ENCODE results near the gene PPP4R3A. TPM values are rescaled to one million over a fixed set of nuclear protein-coding genes. Genes with fewer than 3 reads are reported as not detected.

PPP4R3A gene
- total RNA-seq, 1 experiment from 2014 or later, result 124 TPM

DNA sequence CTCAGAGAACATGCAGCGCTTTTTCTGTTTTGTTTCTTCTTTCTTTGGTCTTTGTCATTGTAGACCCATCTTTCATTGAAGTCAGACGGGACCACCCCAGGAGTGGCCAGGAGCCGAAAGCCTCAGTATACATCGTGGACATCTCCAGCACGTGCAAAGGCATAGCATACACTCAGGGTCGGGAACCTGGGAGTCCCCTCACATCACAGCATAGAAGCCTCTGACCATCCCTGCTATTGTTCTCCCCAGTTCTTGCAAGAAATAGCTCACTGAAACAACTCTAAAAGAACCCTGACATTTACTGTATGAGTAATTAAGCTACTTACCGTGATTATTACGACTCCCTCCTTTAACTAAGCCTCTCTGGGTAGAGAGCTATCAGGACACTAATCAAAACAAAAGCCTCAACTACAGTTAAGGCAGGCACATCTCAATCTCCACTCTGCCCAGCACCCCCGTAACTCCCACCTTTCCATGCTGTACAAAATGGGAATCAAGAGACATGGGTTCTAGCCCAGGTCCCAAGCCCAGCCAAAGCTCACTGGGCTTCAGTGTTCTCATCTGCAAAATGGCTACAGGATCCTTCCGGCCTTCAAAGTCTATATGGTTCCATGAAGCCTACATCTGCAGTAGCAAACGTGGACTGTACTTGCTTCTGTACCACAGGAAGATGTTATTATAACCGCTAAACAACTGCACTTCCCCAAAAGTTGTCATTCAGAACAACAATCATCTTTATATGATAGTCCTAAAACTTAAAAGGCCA is 99.2 kb downstream of the PPP4R3A start (continued):
- no peak for TF ChIP-seq GTF2I (CRISPR knock-in tag; conservative IDR thresholded peaks at IDR 0.05)
- TF ChIP-seq NR3C1 (CRISPR knock-in tag; conservative IDR thresholded peaks at IDR 0.05; ENCODE audit: low read depth), result no peak
- no peak for TF ChIP-seq IRF1 (CRISPR knock-in tag; IDR thresholded peaks at IDR 0.05)
- no peak for TF ChIP-seq SMAD3 (CRISPR knock-in tag; IDR thresholded peaks at IDR 0.05; ENCODE audit: borderline replicate concordance)
- TF ChIP-seq SMAD4 (CRISPR knock-in tag; IDR thresholded peaks at IDR 0.05), result no peak

DNA sequence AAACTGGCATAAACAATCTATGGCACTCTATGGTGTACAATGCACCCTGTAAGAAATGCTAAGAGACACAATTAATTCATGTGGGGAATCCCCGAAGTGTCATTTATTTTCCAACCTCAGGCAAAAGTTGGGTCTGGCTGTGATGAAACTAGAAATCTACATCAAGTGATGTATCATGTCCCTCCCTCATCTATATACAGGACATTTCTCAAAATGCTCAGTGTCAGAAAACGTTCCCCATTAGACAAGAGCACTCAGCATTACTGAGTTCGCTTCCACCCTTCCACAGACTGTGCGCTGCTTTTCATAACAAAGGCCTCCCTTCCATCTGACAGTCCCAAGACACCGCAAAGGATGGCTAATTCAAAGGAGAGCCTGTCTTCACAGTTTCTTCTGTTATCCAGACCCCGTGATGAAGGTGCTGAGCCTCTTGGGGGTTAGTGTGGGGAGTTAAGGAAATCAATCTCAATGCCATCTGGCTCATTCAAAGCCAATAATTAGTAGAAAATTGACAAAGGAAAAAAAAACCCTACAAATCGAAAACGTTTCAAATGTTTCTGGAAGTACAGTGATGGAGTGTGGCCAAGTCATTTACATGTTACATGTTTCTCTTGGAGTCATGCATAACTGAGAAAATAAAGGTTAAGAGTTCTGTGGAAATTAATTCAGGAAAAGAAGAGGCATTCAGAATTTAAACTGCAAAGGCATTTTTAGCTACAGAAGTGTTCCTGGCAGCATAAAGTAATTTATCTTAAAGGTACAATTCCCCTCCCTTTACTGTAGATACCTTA is 100.0 kb downstream of the PPP4R3A start:
- Mint-ChIP-seq H3K36me3 (peaks cover 23% of the 10 kb centered on the region), H3K9me3 (no peaks in the 10 kb centered on the region), H3K27ac (no peak overlapping the region; the same call in 1 of the 2 replicates), H3K27me3 (ENCODE audit: low read depth) (no peaks in the 10 kb centered on the region), H3K4me3 (no peak overlapping the region), H3K4me1 (peaks cover 46% of the 10 kb centered on the region)
- no peak for TF ChIP-seq SOX15 (CRISPR knock-in tag; IDR thresholded peaks at IDR 0.05)
- no peak for TF ChIP-seq MXD4 (CRISPR knock-in tag; IDR thresholded peaks at IDR 0.05; ENCODE audit: borderline replicate concordance)
- TF ChIP-seq CDX4 (CRISPR knock-in tag; IDR thresholded peaks at IDR 0.05; ENCODE audit: borderline replicate concordance), result no peak
- no peak for TF ChIP-seq PREB (CRISPR knock-in tag; IDR thresholded peaks at IDR 0.05; ENCODE audit: borderline replicate concordance)
- TF ChIP-seq, protein P1, sequence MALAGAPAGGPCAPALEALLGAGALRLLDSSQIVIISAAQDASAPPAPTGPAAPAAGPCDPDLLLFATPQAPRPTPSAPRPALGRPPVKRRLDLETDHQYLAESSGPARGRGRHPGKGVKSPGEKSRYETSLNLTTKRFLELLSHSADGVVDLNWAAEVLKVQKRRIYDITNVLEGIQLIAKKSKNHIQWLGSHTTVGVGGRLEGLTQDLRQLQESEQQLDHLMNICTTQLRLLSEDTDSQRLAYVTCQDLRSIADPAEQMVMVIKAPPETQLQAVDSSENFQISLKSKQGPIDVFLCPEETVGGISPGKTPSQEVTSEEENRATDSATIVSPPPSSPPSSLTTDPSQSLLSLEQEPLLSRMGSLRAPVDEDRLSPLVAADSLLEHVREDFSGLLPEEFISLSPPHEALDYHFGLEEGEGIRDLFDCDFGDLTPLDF (CRISPR knock-in tag; IDR thresholded peaks at IDR 0.05), result no peak
- TF ChIP-seq ZBTB21 (CRISPR knock-in tag; IDR thresholded peaks at IDR 0.05; ENCODE audit: borderline replicate concordance), result no peak
- no peak for TF ChIP-seq ZNF121 (CRISPR knock-in tag; IDR thresholded peaks at IDR 0.05)
- no peak for TF ChIP-seq JUN (CRISPR knock-in tag; IDR thresholded peaks at IDR 0.05)
- no peak for TF ChIP-seq NFYB (CRISPR knock-in tag; conservative IDR thresholded peaks at IDR 0.05; ENCODE audit: low read depth)
- TF ChIP-seq, protein P2, sequence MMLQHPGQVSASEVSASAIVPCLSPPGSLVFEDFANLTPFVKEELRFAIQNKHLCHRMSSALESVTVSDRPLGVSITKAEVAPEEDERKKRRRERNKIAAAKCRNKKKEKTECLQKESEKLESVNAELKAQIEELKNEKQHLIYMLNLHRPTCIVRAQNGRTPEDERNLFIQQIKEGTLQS (CRISPR knock-in tag; conservative IDR thresholded peaks at IDR 0.05), result no peak
- TF ChIP-seq EMX1 (CRISPR knock-in tag; IDR thresholded peaks at IDR 0.05), result no peak
- TF ChIP-seq OVOL2 (CRISPR knock-in tag; IDR thresholded peaks at IDR 0.05; ENCODE audit: borderline replicate concordance), result no peak
- TF ChIP-seq SP1 (CRISPR knock-in tag; conservative IDR thresholded peaks at IDR 0.05), result no peak
- no peak for TF ChIP-seq ZNF281 (CRISPR knock-in tag; IDR thresholded peaks at IDR 0.05)
- TF ChIP-seq ARID4B (CRISPR knock-in tag; IDR thresholded peaks at IDR 0.05; ENCODE audit: borderline replicate concordance), result no peak
- no peak for TF ChIP-seq TEAD4 (CRISPR knock-in tag; IDR thresholded peaks at IDR 0.05)
- DNase-seq (ENCODE audit: low spot score) (no peak), ATAC-seq (no peak)
- POLR2A ChIA-PET, result no interaction called here
- CTCF ChIA-PET, result interaction anchor here (1.1 kb wide), 1 partner anchor 55 kb away, joined by 5 read pairs; no protein-coding TSS in a partner anchor
